Right hindlimb (tissue), 1 donor: ENCODE data around the gene LTB4R.

Source experiments
- DNase-seq: peaks from one replicate; pipeline ENCODE4 v3.0.0-alpha.2; 2018

Gene LTB4R

DNA sequence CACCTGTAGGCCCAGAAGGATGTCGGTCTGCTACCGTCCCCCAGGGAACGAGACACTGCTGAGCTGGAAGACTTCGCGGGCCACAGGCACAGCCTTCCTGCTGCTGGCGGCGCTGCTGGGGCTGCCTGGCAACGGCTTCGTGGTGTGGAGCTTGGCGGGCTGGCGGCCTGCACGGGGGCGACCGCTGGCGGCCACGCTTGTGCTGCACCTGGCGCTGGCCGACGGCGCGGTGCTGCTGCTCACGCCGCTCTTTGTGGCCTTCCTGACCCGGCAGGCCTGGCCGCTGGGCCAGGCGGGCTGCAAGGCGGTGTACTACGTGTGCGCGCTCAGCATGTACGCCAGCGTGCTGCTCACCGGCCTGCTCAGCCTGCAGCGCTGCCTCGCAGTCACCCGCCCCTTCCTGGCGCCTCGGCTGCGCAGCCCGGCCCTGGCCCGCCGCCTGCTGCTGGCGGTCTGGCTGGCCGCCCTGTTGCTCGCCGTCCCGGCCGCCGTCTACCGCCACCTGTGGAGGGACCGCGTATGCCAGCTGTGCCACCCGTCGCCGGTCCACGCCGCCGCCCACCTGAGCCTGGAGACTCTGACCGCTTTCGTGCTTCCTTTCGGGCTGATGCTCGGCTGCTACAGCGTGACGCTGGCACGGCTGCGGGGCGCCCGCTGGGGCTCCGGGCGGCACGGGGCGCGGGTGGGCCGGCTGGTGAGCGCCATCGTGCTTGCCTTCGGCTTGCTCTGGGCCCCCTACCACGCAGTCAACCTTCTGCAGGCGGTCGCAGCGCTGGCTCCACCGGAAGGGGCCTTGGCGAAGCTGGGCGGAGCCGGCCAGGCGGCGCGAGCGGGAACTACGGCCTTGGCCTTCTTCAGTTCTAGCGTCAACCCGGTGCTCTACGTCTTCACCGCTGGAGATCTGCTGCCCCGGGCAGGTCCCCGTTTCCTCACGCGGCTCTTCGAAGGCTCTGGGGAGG lies at the start of gene LTB4R:
LTB4R (plus strand) TSS at position 857 of the 959 bp plus-strand sequence. CDS start 4,150 bp downstream, outside the sequence.
- DNase-seq: peak; percentile 85

DNA sequence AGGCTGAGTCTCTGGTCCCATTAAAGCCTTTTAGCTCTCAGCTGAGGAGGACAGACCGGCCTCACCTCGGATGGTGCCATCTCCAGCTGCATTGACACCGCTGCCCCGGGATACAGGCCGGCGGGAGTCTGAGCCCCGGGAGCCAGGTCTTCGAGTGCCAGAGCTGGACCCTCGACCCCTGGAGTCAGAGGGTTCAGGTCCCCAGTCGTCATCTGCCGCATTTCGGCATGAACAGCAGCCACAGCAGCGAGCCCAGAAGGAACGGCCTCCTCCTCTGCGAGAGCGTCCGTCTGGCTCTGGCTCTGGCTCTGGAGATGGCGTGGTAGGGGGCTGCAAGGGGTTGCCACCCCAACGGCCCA lies 49.4 kb upstream of the LTB4R start:
- no peak for DNase-seq

- no peak for DNase-seq
Measured at GRCh38 chr14:24262821-24263733, 48.2 kb upstream of the LTB4R start, which contains the start of gene TGM1. TSS of gene TGM1 (minus strand) at chr14:24263177. CDS start at chr14:24262352, 825 bp downstream.

DNA sequence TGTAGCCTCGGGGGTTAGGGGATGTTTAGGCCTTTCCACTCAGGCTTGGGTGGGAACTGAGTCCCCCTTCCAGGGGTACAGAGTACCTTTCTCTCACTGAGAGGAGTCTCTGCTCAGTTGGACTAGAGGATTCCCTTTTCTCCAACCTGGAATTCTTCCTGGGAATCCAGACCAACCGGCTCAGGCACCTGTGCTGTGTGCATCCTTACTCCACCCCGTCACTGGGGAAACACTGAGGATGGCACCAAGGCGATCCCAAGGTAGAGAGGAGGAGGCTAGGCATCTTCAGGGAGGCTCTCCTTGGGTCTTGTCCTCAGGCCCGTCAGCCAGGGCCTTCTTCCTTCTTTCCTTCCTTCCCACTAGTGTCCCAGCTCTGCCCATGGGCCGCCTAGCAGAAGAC lies 47.5 kb upstream of the LTB4R start:
- no peak for DNase-seq

DNA sequence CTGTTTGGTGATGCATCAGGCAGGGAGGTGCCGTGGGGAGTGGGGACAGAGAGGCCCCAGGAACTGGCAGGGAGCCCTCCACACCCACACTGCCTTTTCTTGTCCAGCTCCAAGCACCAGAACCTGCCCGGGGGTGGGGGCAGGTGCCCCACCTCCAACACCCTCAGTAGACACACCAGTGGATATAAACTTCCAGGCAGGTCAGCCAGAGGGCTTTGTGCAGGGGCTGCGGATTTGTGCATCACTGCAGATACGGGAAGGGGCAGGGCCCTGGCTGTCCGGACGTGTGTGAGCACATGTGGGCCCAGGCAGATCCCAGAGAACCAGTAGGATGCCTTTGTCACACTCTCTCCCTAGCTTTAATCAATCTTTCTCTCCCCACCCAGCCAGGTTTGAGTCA lies 47.0 kb upstream of the LTB4R start:
- peak; percentile 25 for DNase-seq

GRCh38 chr14:24266344-24267244 lies 44.7 kb upstream of the LTB4R start:
- DNase-seq: no peak

DNA sequence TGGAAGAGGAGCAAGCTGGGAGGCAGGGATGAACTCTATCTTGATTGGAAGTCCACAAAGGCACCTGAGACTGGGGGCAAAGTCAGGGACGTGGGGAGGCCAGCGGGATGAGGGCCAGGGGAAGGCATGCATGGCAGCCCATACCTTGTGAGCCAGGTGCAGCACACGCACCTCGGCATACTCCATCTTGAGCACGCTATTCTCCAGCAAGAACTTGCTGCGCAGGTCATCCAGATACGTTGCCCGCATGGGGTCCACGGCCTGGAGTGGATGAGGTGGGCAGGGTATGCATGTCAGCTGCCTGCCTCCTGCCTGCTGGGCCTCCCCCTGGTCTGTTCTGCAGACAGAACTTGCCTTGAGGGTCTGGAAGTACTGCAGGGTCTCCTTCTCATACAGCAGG lies 43.8 kb upstream of the LTB4R start:
- no peak for DNase-seq

DNA sequence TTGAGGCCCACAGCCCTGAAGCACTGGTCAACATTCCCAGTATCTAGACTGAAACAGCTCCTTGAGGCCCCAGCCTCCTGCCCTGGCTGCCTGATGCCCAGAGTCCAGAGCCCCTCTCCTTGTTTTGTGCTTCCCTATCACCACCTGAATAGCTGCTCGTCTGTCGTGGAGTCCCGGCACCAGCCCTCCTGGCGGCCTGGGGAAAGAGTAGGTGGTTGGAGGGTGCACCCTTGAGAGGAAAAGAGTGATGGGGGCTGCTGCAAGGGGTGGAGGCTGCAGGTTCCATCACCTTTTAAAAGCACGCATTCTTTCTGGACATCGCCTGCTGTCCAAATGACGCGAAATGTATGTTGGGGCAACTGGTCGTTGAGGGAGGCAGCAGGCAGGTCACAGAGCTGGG lies 43.1 kb upstream of the LTB4R start:
- no peak for DNase-seq

GRCh38 chr14:24269368-24269767 lies 41.9 kb upstream of the LTB4R start:
- DNase-seq: no peak

DNA sequence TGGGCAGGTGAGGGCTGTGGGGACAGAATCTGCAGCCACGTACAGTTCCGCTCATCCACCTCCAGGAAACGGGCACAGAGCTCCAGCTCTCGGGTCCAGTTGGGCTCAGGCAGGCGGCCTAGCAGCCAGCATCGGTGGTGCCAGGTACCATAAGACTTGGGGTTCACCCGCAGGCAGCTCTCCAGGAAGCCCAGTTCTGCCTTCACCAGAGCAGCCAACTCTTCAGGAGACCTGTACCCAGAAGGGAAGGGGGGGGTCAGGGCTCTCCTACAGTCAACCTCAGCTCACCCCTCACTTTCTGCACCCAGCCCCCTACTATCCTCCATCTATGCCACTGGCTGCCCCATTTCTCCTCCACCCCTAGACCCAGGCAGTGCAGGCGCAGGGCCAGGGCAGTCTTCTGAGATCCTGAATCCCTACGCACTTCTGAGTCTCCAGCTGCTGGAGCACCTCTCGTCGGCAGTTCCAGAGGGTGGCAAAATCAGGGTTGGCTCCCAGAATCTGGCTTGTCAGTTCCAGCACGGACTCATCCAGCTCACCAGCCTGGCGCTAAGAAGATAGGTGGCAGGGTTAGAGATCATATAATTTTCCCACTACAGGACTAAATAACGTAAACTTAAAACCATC lies 41.3 kb upstream of the LTB4R start:
- DNase-seq: no peak

DNA sequence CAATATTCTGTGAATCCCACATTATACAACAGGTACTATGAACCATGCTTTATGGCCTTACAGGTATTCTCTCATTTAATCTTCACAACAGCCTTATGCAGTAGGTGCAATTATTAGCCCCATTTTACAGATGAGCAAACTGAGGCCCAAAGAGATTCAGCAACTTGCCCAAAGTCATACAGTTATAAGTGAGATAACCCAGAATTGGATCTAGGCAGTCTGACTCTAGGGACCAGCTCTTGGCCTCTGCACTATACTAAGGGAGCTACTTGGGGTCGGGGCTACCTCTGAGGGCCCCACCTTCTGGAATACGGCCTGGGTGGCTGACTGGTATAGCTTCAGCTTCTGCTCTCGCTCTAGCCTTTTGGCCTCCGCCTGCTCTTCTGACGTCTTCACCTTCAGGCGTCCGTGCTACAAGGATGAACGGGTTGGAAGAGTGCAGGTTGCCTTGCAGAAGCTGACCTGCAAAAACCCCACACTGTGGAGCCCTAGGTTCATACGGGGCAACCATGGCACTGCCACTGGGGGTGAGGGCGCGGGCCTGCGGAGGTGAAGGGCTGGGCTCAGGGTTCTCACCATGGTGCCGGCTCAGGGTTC lies 40.7 kb upstream of the LTB4R start:
- no peak for DNase-seq

DNA sequence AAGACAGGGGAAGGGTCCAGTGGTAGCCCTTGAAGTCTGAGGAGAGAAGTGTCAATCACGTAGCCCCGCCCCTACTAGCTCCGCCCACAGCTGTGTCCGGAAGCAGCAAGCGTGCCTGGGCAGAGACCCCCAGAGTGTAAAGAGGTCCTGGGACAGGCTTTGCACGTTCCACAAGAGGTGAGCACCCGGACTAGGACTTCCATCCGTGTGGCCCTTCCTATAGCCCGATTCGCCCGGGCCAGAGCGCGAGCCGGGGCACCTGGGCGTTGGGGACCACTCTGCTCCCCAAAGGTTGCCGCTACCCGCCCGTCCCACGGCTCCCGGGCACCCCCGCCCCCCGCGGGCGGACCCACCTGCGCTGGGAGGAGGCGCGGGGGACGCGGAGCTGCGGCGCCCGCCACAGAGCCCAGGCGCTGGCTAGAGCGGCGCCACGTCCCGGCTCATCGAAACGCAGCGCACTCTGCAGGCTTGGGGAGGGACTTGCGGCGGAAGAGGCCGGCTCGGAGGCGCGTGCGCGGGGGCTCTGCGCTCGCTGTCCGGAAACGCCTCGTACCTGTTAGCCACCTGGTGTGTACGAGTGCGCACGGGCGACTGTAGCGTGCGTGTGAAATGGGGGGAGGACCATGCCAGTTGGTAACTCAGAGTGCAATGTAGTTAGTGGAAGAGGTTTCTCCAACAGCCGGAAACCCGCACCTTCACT lies 40.0 kb upstream of the LTB4R start, which contains the start of gene RABGGTA:
RABGGTA (minus strand) TSS at position 464 of the 700 bp plus-strand sequence. CDS start 482 bp downstream, outside the sequence.
- peak; percentile 91 for DNase-seq

DNA sequence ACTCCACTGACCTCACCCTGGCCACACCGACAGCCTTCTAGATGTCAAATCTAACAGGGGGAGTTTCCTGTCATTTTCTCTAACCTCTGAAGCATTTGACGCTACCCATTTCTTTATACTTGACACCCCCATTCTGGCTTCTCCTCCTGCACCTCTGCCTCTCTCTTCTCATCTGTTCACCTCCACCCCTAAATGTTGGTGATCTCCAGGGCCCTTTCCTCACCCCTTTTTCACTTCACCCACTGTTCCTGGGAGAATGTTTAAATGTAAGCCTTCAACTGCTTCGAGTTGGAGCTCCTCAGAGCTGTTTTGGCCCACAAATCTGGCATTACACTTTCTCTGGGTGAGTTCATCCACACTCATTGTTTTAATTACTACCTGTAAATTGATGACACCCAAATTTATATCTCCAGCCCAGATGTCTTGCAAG lies 39.5 kb upstream of the LTB4R start:
- DNase-seq: no peak

- DNase-seq: no peak
Measured at GRCh38 chr14:24272467-24272866, 38.8 kb upstream of the LTB4R start.

DNA sequence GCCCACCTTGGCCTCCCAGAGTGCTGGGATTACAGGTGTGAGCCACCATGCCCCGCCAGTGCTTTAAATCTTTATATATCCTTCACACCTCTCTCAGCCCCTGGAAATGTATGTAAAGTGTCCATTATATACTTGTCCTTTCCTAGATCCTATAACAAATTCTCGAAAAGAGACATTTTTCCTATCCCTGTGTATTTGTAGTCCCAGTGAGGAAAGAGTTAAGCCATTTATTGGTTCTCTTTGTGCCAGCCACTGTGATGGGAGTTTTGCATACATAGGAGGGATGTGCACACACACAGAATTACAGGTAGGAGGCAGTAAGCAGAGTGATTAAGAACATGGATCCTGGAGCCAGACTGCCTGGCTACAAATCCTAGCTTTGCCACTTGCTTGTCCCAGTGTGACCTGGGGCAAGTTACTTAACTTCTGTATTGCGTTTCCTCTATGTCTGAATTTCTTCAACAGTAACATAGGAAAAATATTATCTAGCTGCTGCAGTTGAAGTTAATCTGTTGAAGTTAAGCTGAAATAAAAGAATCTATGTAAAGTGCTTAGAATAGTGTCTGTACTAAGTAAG lies 37.8 kb upstream of the LTB4R start:
- no peak for DNase-seq

DNA sequence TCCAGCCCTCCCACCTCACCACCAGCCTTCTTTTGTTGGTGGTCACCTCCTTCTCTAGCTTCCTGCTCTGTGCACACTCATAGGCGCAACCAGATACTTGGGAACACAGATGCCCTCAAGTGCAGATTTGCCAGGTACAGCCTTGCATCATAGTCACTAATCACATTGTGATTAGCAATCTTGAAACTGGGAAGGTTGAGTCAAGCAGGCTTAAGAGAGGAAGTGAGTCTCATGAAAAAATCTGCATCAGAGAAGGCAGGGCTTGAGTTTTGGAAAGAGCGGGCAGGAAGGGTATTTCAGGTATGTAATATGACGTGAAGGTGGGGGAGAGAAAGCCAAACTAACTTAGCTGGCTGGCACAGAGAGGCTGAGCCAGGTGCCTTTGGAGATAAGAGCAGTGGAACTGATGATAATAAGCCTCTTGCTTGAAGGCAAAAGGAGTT lies 37.2 kb upstream of the LTB4R start:
- DNase-seq: no peak

DNA sequence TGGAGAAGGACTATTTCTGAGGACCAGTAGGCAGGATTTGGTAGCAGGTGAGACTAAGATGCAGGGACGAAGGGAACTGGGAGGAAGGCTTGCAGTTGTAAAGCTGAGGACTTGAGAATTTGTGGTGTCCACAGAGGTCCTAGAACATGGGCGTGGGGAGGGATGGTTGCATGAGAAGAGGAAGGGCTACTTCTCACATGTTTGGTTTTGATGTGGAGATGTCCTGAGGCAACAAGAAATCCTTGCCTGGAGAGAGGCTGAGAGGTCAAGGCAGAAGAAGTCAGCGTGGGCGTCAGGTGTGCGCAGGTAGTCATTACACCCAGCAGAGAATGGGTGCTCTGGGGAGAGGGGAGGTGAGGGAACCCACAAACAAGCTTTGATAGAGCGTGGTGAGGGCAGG lies 34.2 kb upstream of the LTB4R start:
- no peak for DNase-seq

- no peak for DNase-seq
Measured at GRCh38 chr14:24277606-24278321, 33.5 kb upstream of the LTB4R start.

DNA sequence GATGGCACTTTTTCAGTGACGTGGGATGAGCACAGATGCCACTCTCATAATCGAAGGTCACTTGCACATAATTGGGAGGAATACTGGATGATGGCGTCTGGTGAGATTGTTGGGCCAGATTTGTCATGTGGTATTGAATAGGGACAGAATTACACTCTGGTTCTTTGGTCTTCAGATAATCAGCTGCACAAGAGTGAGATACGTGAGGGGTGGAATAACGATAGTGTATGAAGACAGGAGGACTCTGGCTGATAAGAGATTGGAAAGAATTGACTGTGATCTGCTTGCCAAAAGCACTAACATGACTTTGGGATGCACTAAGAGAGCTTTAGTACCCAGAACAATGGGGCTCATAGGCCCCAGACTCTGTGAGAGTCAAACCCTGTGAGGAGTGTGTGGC lies 32.9 kb upstream of the LTB4R start:
- no peak for DNase-seq
